ENCODE data around the gene ADRB1. TPM values are rescaled to one million over a fixed set of nuclear protein-coding genes. Genes with fewer than 3 reads are reported as not detected.

Gene ADRB1
- total and polyA plus RNA-seq, 2 donors from 2014 or later: 0.72 to 1.4 TPM

GRCh38 chr10:114035791-114036190 lies 7.9 kb upstream of the ADRB1 start:
- intact Hi-C loops (cut with DNase I): no loop called here
- no peak overlapping the region for H3K4me3 ChIP-seq (ENCODE audit: low read length in 3 of 3)
- no peaks in the 10 kb centered on the region for H3K9me3 ChIP-seq (ENCODE audit: control insufficient read depth in 2 of 3, insufficient read depth in 1 of 3, low read length in 3 of 3)
- DNase-seq: no peak
- no peaks in the 10 kb centered on the region for H3K4me1 ChIP-seq (ENCODE audit: control insufficient read depth in 2 of 3, insufficient read depth in 2 of 3, low read depth in 1 of 3, low read length in 3 of 3)
- H3K27ac ChIP-seq (ENCODE audit: low read depth in 2 of 2, low read length in 2 of 2): no peak overlapping the region
- FAIRE-seq: no peak
- peaks cover 3% of the 10 kb centered on the region for H3K27me3 ChIP-seq (ENCODE audit: control insufficient read depth, insufficient read depth, low read length)
- no peak for TF ChIP-seq CTCF (IDR thresholded peaks at IDR 0.05; ENCODE audit: borderline replicate concordance, extremely low read depth, insufficient read depth)
- no peaks in the 10 kb centered on the region for H3K36me3 ChIP-seq (ENCODE audit: control insufficient read depth in 2 of 3, insufficient read depth in 3 of 3, low read length in 3 of 3)
- H3K9ac ChIP-seq (ENCODE audit: low read length in 3 of 3): no peak overlapping the region

GRCh38 chr10:114038819-114039218 lies 4.8 kb upstream of the ADRB1 start:
- H3K9ac ChIP-seq (ENCODE audit: low read length in 3 of 3): no peak overlapping the region
- H3K9me3 ChIP-seq (ENCODE audit: control insufficient read depth in 2 of 3, insufficient read depth in 1 of 3, low read length in 3 of 3): no peaks in the 10 kb centered on the region
- FAIRE-seq: no peak
- H3K4me1 ChIP-seq (ENCODE audit: control insufficient read depth in 2 of 3, insufficient read depth in 2 of 3, low read depth in 1 of 3, low read length in 3 of 3): peaks cover 0 to 2% (median 0%) of the 10 kb centered on the region in 3 donors
- no peak overlapping the region for H3K4me3 ChIP-seq (ENCODE audit: low read length in 3 of 3)
- H3K36me3 ChIP-seq (ENCODE audit: control insufficient read depth in 2 of 3, insufficient read depth in 3 of 3, low read length in 3 of 3): no peaks in the 10 kb centered on the region
- peaks cover 17% of the 10 kb centered on the region for H3K27me3 ChIP-seq (ENCODE audit: control insufficient read depth, insufficient read depth, low read length)
- TF ChIP-seq CTCF (IDR thresholded peaks at IDR 0.05; ENCODE audit: borderline replicate concordance, extremely low read depth, insufficient read depth): no peak
- no peak for DNase-seq
- intact Hi-C loops (cut with DNase I): no loop called here
- no peak overlapping the region for H3K27ac ChIP-seq (ENCODE audit: low read depth in 2 of 2, low read length in 2 of 2)

- no peak for TF ChIP-seq CTCF (IDR thresholded peaks at IDR 0.05; ENCODE audit: borderline replicate concordance, extremely low read depth, insufficient read depth)
- H3K36me3 ChIP-seq (ENCODE audit: control insufficient read depth in 2 of 3, insufficient read depth in 3 of 3, low read length in 3 of 3): no peaks in the 10 kb centered on the region
- intact Hi-C loops (cut with DNase I): no loop called here
- H3K9me3 ChIP-seq (ENCODE audit: control insufficient read depth in 2 of 3, insufficient read depth in 1 of 3, low read length in 3 of 3): no peaks in the 10 kb centered on the region
- no peak overlapping the region for H3K4me3 ChIP-seq (ENCODE audit: low read length in 3 of 3)
- FAIRE-seq (no peak), DNase-seq (no peak)
- peaks cover 0 to 8% (median 0%) of the 10 kb centered on the region in 3 donors for H3K4me1 ChIP-seq (ENCODE audit: control insufficient read depth in 2 of 3, insufficient read depth in 2 of 3, low read depth in 1 of 3, low read length in 3 of 3)
- H3K9ac ChIP-seq (ENCODE audit: low read length in 3 of 3): no peak overlapping the region
- peaks cover 32% of the 10 kb centered on the region for H3K27me3 ChIP-seq (ENCODE audit: control insufficient read depth, insufficient read depth, low read length)
- H3K27ac ChIP-seq (ENCODE audit: low read depth in 2 of 2, low read length in 2 of 2): no peak overlapping the region
Observed at GRCh38 chr10:114041166-114041565, 2.5 kb upstream of the ADRB1 start.
